Jurkat, Clone E6-1 (cell line): Measurements from ENCODE around the gene TECR.
A peak's percentile ranks its signal among the peaks of the same experiment; 100 is the strongest.
"Not testable (repeated sequence)": the region's sequence is repeated elsewhere in the genome, so short reads cannot be mapped to it uniquely, and the experiment has no call there.

Source experiments
- DNase-seq: peaks from one replicate; pipeline ENCODE4 v3.0.0-alpha.2; 2011; ENCODE audit warnings: low read depth, low spot score
- H3K4me3 ChIP-seq: 2 replicates; pipeline ENCODE4 v1.5.1; 2011; ENCODE audit warnings: mild to moderate bottlenecking, low read length, control low read depth, moderate library complexity

TECR gene

DNA sequence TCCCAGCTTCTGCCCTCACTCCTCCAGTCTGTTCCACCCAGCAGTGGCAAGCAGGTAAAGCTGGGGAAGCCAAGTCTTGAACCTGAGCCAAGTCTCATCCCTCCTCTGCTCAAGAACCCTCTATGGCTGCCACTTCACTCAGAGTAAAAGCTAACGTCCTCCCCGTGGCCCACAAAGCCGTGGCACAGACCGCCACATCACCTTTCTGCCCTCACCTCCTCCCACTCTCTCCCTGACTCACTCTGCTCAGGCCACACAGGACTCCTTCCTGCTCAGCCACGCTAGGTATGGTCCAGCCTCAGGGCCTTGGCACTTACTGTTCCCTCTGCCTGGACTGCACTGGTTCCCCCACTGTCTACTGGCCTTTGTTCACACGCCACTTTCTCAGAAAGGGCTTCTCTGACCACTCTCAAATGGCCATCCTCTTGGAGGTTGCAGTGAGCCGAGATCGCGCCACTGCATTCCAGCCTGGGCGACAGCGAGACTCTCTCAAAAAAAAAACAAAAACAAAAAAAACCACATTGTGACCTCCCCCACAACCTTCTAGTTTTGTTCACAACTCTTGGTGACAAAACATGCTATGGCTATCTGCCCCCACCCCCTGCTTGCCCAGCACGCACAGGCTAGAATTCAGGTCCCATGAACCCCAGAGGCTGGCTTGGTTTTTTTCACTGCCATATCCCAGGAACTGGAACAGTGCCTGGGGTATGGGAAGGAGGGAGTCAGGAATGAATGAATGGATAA lies 26.7 kb downstream of the TECR start:
- DNase-seq, result no peak
- no peak overlapping the region for H3K4me3 ChIP-seq

GRCh38 chr19:14556662-14557188 lies 27.3 kb downstream of the TECR start:
- no peak overlapping the region for H3K4me3 ChIP-seq
- DNase-seq, result peak; percentile 35

GRCh38 chr19:14558370-14559066 lies 29.1 kb downstream of the TECR start:
- no peak overlapping the region for H3K4me3 ChIP-seq
- no peak for DNase-seq

DNA sequence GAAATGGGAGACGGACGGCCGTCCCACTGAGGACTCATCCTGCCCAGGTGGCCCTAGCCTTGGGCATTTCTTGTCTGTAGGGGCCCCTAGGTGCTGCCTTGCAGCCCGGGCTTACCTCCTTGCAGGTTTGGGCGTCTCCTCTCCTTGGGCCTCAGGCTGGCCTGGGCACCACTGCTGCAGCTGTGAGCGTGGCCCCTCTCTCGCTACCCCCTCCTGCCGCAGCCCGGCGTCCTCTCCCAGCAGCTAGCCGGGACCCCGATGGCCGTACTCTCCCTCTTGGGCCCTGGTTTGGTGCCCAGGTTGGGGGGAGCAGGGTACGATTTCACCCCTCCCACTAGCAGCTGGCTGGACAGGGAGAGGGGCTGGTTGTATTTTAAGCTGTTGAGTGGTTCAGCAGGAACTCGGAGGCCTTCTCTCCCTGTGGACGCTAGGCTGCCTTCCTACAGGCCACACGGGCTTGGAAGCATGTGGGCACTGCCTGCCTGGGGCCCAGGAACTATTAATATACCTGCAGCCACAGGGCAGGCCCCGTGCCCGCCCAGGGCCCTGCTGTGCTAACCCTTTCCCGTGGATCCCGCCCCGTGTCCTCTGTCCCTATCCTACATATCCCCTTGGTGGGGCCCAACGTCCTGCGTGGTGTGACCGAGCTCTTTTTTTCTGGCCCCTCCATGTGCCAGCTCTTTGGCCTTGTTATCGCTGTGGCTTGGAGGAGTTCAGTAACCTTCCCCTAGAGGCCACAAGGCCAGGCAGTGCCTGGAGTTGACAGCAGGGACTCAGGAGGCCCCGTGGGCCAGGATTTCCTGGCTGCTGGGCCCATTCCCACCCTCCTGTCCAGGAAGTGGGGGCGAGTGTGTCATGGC lies 30.8 kb downstream of the TECR start:
- DNase-seq, result no peak
- no peak overlapping the region for H3K4me3 ChIP-seq

DNA sequence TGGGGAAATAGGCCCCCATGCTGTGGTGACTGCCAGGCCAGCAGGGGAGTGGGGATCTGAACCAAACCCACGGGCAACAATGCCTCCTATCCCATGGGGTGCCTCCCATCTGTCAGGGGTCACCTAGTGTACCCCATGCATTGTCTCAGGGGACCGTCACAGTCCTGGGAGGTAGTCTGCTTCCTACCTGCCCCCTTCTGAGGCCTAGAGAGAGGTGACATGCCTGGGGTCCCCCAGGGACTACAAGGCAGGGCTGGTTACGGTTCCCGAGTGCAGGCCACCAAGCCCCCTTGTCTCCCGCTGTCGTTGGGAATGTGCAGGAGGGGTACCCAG lies 31.3 kb downstream of the TECR start:
- no peak for DNase-seq
- H3K4me3 ChIP-seq, result no peak overlapping the region

GRCh38 chr19:14561249-14561648 lies 31.9 kb downstream of the TECR start:
- DNase-seq, result no peak
- no peak overlapping the region for H3K4me3 ChIP-seq

- DNase-seq, result no peak
- no peak overlapping the region for H3K4me3 ChIP-seq
Measured at GRCh38 chr19:14561847-14562351, 32.5 kb downstream of the TECR start.

DNA sequence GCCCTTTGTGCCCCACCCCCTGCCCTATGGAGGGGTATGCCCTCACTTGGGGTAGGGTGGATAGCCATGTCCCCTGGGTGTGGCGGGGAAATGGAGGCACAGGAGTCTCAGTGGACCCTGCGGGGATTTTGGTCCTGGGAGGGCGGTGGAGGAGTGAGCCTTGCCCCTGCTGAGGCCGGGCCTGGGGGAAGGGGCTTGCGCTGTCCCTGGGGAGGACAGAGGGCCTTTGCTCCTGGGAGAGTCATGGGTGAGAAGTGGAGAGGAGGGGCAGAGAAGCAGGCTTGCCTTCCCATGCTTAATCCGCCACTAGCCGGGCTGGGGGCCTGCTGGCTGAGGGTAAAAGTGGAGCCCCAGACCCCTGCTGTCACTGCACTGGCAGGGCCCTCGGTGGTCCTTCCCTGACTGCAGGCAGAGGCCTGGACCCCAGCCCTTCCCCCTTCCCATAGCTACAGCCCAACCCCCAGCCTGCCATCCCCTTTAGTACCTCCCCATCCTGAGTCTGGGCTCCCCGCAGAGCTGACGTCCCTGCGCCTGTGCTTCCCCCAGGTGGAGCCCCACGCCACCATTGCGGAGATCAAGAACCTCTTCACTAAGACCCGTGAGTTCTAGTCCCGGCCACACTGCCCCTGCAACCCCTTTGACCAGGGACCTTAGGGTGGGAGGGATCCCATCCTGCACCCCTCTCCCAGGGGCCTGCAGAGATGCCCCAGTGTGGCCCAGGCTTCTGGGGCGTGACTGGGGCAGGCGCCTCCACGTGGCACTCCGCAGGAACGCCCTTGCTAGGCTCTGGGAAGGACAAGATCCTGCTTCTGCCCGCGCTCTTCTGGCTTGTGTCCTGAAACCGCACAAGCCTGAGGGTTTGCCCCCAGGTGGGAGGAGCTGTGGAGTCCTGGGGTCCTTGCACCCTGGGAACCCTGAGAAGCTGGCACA lies 33.5 kb downstream of the TECR start:
- no peak for DNase-seq
- no peak overlapping the region for H3K4me3 ChIP-seq

DNA sequence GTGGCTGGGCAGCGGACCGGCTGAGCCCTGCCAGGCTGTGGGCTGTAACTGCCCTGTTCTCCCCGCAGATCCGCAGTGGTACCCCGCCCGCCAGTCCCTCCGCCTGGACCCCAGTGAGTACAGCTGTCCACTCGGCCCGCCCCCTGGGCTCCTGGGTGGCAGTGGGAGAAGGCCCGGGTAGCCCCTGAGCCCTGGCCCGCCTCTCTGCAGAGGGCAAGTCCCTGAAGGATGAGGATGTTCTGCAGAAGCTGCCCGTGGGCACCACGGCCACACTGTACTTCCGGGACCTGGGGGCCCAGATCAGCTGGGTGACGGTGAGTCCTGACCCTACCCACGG lies 34.2 kb downstream of the TECR start:
- no peak overlapping the region for H3K4me3 ChIP-seq
- no peak for DNase-seq

DNA sequence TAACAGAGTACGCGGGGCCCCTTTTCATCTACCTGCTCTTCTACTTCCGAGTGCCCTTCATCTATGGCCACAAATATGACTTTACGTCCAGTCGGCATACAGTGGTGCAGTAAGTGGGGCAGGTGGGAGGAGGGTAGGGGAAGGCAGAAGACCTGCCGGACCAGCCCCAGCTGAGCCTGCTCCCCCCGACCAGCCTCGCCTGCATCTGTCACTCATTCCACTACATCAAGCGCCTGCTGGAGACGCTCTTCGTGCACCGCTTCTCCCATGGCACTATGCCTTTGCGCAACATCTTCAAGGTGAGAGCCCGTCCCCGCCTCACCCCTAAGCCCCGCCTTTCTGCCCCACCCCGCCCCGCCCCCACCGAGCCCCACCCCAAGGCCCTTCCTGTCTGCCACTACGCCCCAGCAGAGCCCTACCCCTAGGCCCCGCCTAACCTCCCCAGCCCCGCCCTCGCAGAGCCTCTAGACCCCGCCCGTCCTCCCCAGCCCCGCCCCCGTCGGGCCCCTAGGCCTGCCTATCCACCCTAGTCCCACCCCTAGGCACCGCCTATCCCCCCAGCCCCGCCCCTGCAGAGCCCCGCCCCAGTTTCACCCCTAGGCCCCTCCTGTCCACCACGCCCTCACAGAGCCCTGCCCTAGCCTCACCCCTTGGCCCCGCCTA lies 34.7 kb downstream of the TECR start:
- H3K4me3 ChIP-seq, result no peak overlapping the region
- peak; percentile 70 for DNase-seq

- peak; percentile 21 for DNase-seq
- H3K4me3 ChIP-seq, result not testable (repeated sequence)
Measured at GRCh38 chr19:14564652-14565297, 35.4 kb downstream of the TECR start.

- DNase-seq, result no peak
- H3K4me3 ChIP-seq, result no peak overlapping the region
Measured at GRCh38 chr19:14565298-14565679, 35.9 kb downstream of the TECR start.

- no peak overlapping the region for H3K4me3 ChIP-seq
- no peak for DNase-seq
Measured at GRCh38 chr19:14565765-14566711, 36.6 kb downstream of the TECR start.

DNA sequence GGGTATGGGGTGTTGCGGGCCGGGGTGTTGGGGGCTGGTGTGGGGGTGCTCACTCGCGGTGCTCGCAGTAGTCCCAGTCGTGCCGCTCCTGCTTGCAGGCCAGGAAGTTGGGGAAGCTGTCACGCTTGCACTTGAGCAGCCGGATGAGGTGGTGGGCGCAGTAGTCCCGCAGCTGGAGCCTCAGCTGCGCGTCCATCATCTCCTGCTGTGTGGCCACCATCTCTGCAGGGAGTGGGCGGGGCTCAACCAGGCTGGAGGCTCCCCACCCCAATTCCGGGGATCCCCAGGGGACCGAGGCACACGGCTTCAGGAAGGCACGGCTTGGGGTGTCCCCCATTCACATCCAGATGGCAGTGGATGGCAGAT lies 37.3 kb downstream of the TECR start:
- DNase-seq, result no peak
- no peak overlapping the region for H3K4me3 ChIP-seq

DNA sequence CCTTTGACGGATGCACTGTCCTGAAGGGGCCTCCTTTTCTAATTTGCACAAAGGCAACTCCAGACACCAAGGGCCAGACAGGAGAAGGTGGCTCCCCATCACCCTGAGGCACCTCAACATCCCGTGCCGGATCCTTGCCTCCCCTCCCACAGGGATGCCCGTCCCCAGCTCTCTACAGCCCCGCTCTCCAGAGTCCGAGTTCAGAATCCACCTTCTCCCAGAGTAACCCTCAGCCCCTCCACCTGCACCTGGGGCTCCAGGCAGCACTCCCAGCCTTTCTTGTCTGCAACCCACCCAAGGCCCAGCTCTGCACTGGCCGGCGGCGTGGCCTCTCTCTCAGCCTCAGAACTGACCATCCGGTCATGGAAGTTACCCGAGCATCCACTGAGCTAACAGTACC lies 37.7 kb downstream of the TECR start:
- no peak overlapping the region for H3K4me3 ChIP-seq
- no peak for DNase-seq

GRCh38 chr19:14570864-14571527 lies 41.6 kb downstream of the TECR start:
- no peak for DNase-seq
- H3K4me3 ChIP-seq, result peak overlapping the region; percentile 96
